HepG2 (cell line): ENCODE measurements around the gene TSC22D2. TPM values are rescaled to one million over a fixed set of nuclear protein-coding genes. Genes with fewer than 3 reads are reported as not detected.
A peak's percentile ranks its signal among the peaks of the same experiment; 100 is the strongest.

Experiments used
- BCL6 ChIP-seq: IDR thresholded peaks from 2 replicates; pipeline ENCODE4 v1.6.1; 2016; ENCODE audit warnings: missing genetic modification reagents, missing compliant biosample characterization
- CREB1 ChIP-seq, 2 experiments: fragments of 450-650 bp in 1 of 2; IDR thresholded peaks; 2 replicates each; pipeline ENCODE4 v1.6.1; 2016 to 2017; ENCODE audit warnings: control low read depth in 1 of 2, mild to moderate bottlenecking in 1 of 2, missing compliant biosample characterization in 1 of 2, missing genetic modification characterization in 1 of 2
- KMT2A ChIP-seq: sonication (generic); formaldehyde crosslinking; IDR thresholded peaks from 2 replicates; pipeline ENCODE4 v1.4.0; 2020; ENCODE audit warnings: missing genetic modification reagents
- REXO4 ChIP-seq: sonication (generic); formaldehyde crosslinking; IDR thresholded peaks from 2 replicates; pipeline ENCODE4 v1.8.0; 2022; ENCODE audit warnings: missing genetic modification reagents, mild to moderate bottlenecking, borderline replicate concordance
- SMAD3 ChIP-seq: sonication (generic); formaldehyde crosslinking; IDR thresholded peaks from 2 replicates; pipeline ENCODE4 v1.4.0; 2020; ENCODE audit warnings: missing genetic modification reagents
- SOX5 ChIP-seq: IDR thresholded peaks from 2 replicates; pipeline ENCODE4 v1.6.1; 2016; ENCODE audit warnings: borderline replicate concordance
- SRSF1 ChIP-seq: fragments of 200-400 bp; formaldehyde crosslinking; optimal IDR thresholded peaks from 2 replicates; pipeline ENCODE3; 2017; ENCODE audit warnings: mild to moderate bottlenecking, low read depth, low read length, moderate library complexity
- TEAD3 ChIP-seq: optimal IDR thresholded peaks from 2 replicates; pipeline ENCODE3; 2016; ENCODE audit warnings: borderline replicate concordance
- TGIF2 ChIP-seq: IDR thresholded peaks from 2 replicates; pipeline ENCODE4 v1.6.1; 2016; ENCODE audit warnings: control low read depth, missing compliant biosample characterization
- ZFX ChIP-seq: sonication (generic); formaldehyde crosslinking; IDR thresholded peaks from 2 replicates; pipeline ENCODE4 v1.4.0; 2020; ENCODE audit warnings: mild to moderate bottlenecking, low read depth, missing genetic modification reagents, moderate library complexity
- ZFY ChIP-seq: sonication (generic); formaldehyde crosslinking; IDR thresholded peaks from 2 replicates; pipeline ENCODE4 v1.4.0; 2020; ENCODE audit warnings: missing genetic modification reagents
- ZNF251 ChIP-seq: sonication (generic); formaldehyde crosslinking; IDR thresholded peaks from 2 replicates; pipeline ENCODE4 v1.9.0; 2021; ENCODE audit warnings: mild to moderate bottlenecking, missing genetic modification reagents
- ZNF292 ChIP-seq: sonication (generic); formaldehyde crosslinking; IDR thresholded peaks from 2 replicates; pipeline ENCODE4 v1.8.1; 2022; ENCODE audit warnings: mild to moderate bottlenecking, low read depth, missing genetic modification reagents, borderline replicate concordance
- ZNF33B ChIP-seq: sonication (generic); formaldehyde crosslinking; IDR thresholded peaks from 2 replicates; pipeline ENCODE4 v1.5.1; 2020; ENCODE audit warnings: mild to moderate bottlenecking, missing genetic modification reagents
- ZNF44 ChIP-seq: sonication (generic); formaldehyde crosslinking; IDR thresholded peaks from 2 replicates; pipeline ENCODE4 v1.5.1; 2020; ENCODE audit warnings: mild to moderate bottlenecking, missing genetic modification reagents
- ZNF792 ChIP-seq: IDR thresholded peaks from 2 replicates; pipeline ENCODE4 v1.6.1; 2016
- ZSCAN12 ChIP-seq: sonication (generic); formaldehyde crosslinking; IDR thresholded peaks from 2 replicates; pipeline ENCODE4 v1.9.0; 2021; ENCODE audit warnings: mild to moderate bottlenecking, missing genetic modification reagents
- ZSCAN9 ChIP-seq: IDR thresholded peaks from 2 replicates; pipeline ENCODE4 v1.6.1; 2016; ENCODE audit warnings: borderline replicate concordance
- polyA plus RNA-seq, 8 experiments: library from polyadenylated mRNA; depleted of rRNA in 3 of 8; stranded (reverse) in 7 of 8; unstranded in 1 of 8; fragments of >200 nt; fragmentation: Illumina TruSeq in 4 of 8; extraction: Trizol in 4 of 8; gene quantifications; 2 replicates each; pipeline versions ENCODE4 v1.2.1 to v1.2.3, GENCODE V29; 2011 to 2016; ENCODE audit warnings: low read depth in 4 of 8, missing spikeins in 1 of 8, mixed read lengths in 1 of 8; ENCODE audit not compliant: insufficient read depth in 1 of 8
- total RNA-seq, 5 experiments: library from RNA; depleted of rRNA; stranded (reverse); fragments of >200 nt; fragmentation: Illumina TruSeq; extraction: Trizol; gene quantifications; 2 replicates each; pipeline ENCODE4 v1.2.3, GENCODE V29; 2016; ENCODE audit warnings: low read depth in 1 of 5
- TF ChIP-seq, protein P1 (sequence below): sonication (generic); formaldehyde crosslinking; IDR thresholded peaks from 2 replicates; pipeline ENCODE4 v1.4.0; 2020; ENCODE audit warnings: missing genetic modification reagents, borderline replicate concordance
- TF ChIP-seq, protein P2 (sequence below): IDR thresholded peaks from 2 replicates; pipeline ENCODE4 v1.4.0; 2020; ENCODE audit warnings: mild to moderate bottlenecking, missing genetic modification reagents

The TSC22D2 gene
- total and polyA plus RNA-seq, 2 of the 13 experiments (the other 11 are each of a cell fraction or from before 2014, with no cell fraction given), result 4.6 to 8.2 TPM

DNA sequence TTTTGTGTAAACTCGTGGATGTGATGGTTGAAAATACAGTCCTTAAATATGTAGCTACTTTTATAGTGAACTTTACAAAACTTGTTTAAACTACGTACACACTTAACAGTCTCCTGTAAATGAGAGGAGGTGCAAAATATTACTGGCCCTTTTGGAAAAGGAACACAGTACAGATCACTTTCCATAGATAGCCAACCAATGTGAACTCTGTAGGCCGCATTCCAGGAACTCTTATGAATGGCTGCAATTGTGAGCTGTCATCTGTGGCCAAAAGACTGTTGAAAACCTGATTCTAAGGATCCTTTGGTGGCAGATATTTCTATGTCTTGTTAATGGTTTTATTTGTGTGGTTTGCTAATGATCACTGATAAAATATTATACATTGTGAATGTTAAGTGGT is 6.2 kb downstream of the TSC22D2 start (continued):
- TF ChIP-seq, protein P1, sequence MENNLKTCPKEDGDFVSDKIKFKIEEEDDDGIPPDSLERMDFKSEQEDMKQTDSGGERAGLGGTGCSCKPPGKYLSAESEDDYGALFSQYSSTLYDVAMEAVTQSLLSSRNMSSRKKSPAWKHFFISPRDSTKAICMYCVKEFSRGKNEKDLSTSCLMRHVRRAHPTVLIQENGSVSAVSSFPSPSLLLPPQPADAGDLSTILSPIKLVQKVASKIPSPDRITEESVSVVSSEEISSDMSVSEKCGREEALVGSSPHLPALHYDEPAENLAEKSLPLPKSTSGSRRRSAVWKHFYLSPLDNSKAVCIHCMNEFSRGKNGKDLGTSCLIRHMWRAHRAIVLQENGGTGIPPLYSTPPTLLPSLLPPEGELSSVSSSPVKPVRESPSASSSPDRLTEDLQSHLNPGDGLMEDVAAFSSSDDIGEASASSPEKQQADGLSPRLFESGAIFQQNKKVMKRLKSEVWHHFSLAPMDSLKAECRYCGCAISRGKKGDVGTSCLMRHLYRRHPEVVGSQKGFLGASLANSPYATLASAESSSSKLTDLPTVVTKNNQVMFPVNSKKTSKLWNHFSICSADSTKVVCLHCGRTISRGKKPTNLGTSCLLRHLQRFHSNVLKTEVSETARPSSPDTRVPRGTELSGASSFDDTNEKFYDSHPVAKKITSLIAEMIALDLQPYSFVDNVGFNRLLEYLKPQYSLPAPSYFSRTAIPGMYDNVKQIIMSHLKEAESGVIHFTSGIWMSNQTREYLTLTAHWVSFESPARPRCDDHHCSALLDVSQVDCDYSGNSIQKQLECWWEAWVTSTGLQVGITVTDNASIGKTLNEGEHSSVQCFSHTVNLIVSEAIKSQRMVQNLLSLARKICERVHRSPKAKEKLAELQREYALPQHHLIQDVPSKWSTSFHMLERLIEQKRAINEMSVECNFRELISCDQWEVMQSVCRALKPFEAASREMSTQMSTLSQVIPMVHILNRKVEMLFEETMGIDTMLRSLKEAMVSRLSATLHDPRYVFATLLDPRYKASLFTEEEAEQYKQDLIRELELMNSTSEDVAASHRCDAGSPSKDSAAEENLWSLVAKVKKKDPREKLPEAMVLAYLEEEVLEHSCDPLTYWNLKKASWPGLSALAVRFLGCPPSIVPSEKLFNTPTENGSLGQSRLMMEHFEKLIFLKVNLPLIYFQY (CRISPR knock-in tag), result no peak
- TF ChIP-seq ZFX (CRISPR knock-in tag) (peak; percentile 57), ZSCAN12 (CRISPR knock-in tag) (no peak), KMT2A (CRISPR knock-in tag) (peak; percentile 45; the same call in 1 of the 2 replicates), TEAD3 (CRISPR knock-in tag) (peak; percentile 88), ZNF33B (CRISPR knock-in tag) (no peak), ZSCAN9 (CRISPR knock-in tag) (no peak), ZNF44 (CRISPR knock-in tag) (no peak), TGIF2 (CRISPR knock-in tag) (peak; percentile 76; the same call in 1 of the 2 replicates), BCL6 (peak; percentile 99), ZNF292 (CRISPR knock-in tag) (no peak), ZNF792 (CRISPR knock-in tag) (no peak), SMAD3 (CRISPR knock-in tag) (0 out of 2 replicates have a peak, but pooled peaks have one; percentile 22), CREB1 (IDR thresholded peaks at IDR 0.05) (no peak), CREB1 (CRISPR knock-in tag; IDR thresholded peaks at IDR 0.05) (peak; percentile 39; the same call in 1 of the 2 replicates), ZNF251 (CRISPR knock-in tag) (no peak), SOX5 (CRISPR knock-in tag) (peak; percentile 24; the same call in 1 of the 2 replicates), SRSF1 (no peak), REXO4 (CRISPR knock-in tag) (no peak), ZFY (CRISPR knock-in tag) (0 out of 2 replicates have a peak, but pooled peaks have one; percentile 19)
- TF ChIP-seq, protein P2, sequence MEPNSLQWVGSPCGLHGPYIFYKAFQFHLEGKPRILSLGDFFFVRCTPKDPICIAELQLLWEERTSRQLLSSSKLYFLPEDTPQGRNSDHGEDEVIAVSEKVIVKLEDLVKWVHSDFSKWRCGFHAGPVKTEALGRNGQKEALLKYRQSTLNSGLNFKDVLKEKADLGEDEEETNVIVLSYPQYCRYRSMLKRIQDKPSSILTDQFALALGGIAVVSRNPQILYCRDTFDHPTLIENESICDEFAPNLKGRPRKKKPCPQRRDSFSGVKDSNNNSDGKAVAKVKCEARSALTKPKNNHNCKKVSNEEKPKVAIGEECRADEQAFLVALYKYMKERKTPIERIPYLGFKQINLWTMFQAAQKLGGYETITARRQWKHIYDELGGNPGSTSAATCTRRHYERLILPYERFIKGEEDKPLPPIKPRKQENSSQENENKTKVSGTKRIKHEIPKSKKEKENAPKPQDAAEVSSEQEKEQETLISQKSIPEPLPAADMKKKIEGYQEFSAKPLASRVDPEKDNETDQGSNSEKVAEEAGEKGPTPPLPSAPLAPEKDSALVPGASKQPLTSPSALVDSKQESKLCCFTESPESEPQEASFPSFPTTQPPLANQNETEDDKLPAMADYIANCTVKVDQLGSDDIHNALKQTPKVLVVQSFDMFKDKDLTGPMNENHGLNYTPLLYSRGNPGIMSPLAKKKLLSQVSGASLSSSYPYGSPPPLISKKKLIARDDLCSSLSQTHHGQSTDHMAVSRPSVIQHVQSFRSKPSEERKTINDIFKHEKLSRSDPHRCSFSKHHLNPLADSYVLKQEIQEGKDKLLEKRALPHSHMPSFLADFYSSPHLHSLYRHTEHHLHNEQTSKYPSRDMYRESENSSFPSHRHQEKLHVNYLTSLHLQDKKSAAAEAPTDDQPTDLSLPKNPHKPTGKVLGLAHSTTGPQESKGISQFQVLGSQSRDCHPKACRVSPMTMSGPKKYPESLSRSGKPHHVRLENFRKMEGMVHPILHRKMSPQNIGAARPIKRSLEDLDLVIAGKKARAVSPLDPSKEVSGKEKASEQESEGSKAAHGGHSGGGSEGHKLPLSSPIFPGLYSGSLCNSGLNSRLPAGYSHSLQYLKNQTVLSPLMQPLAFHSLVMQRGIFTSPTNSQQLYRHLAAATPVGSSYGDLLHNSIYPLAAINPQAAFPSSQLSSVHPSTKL (CRISPR knock-in tag), result peak; percentile 54
